Activated naive CD4-positive, alpha-beta T cell treated with anti-CD3 and anti-CD28 coated beads, Interleukin-2, amount 50 U/mL, for 24 hours (primary cell): ENCODE results near the gene KDM3B.
"Not testable (repeated sequence)": the region's sequence is repeated elsewhere in the genome, so short reads cannot be mapped to it uniquely, and the experiment has no call there.

Source experiments
- H3K27ac Mint-ChIP-seq: one replicate; pipeline ENCODE4 v1.8.0; 2021; ENCODE audit warnings: mild to moderate bottlenecking, mixed read lengths
- H3K27me3 Mint-ChIP-seq: one replicate; pipeline ENCODE4 v1.8.0; 2021; ENCODE audit warnings: mixed read lengths
- H3K36me3 Mint-ChIP-seq: one replicate; pipeline ENCODE4 v1.8.0; 2021; ENCODE audit warnings: mixed read lengths
- H3K4me1 Mint-ChIP-seq: one replicate; pipeline ENCODE4 v1.8.0; 2021; ENCODE audit warnings: mixed read lengths
- H3K4me3 Mint-ChIP-seq: one replicate; pipeline ENCODE4 v1.8.0; 2021; ENCODE audit warnings: mild to moderate bottlenecking, mixed read lengths
- H3K9me3 Mint-ChIP-seq: one replicate; pipeline ENCODE4 v1.8.0; 2021; ENCODE audit warnings: mixed read lengths

The KDM3B gene

GRCh38 chr5:138352071-138352721 is at the start of gene KDM3B:
KDM3B (plus strand) TSS chr5:138352685; CDS start chr5:138352796, 111 bp downstream.
- Mint-ChIP-seq H3K36me3 (peaks cover 6% of the 10 kb centered on the region), H3K9me3 (peaks cover 4% of the 10 kb centered on the region), H3K27ac (peak within 1 kb of the TSS; percentile 97), H3K27me3 (no peaks in the 10 kb centered on the region), H3K4me3 (peak within 1 kb of the TSS; percentile 98), H3K4me1 (peaks cover 53% of the 10 kb centered on the region)

- H3K27ac Mint-ChIP-seq = no peak overlapping the region
Observed at GRCh38 chr5:138303372-138303771, 49.1 kb upstream of the KDM3B start.

GRCh38 chr5:138305797-138306196 is 46.7 kb upstream of the KDM3B start:
- H3K4me1 Mint-ChIP-seq = no peaks in the 10 kb centered on the region
- no peaks in the 10 kb centered on the region for H3K9me3 Mint-ChIP-seq
- H3K36me3 Mint-ChIP-seq = no peaks in the 10 kb centered on the region
- no peak overlapping the region for H3K27ac Mint-ChIP-seq
- H3K27me3 Mint-ChIP-seq = no peaks in the 10 kb centered on the region
- no peak overlapping the region for H3K4me3 Mint-ChIP-seq

More at GRCh38 chr5:138303372-138303771, 49.1 kb upstream of the KDM3B start:
- Mint-ChIP-seq H3K9me3 (no peaks in the 10 kb centered on the region), H3K36me3 (peaks cover 2% of the 10 kb centered on the region), H3K27me3 (no peaks in the 10 kb centered on the region), H3K4me3 (no peak overlapping the region), H3K4me1 (no peaks in the 10 kb centered on the region)

- Mint-ChIP-seq H3K4me3 (no peak overlapping the region), H3K27ac (no peak overlapping the region), H3K4me1 (no peaks in the 10 kb centered on the region), H3K36me3 (no peaks in the 10 kb centered on the region), H3K27me3 (no peaks in the 10 kb centered on the region), H3K9me3 (no peaks in the 10 kb centered on the region)
Observed at GRCh38 chr5:138315751-138316278, 36.7 kb upstream of the KDM3B start.

- Mint-ChIP-seq H3K36me3 (no peaks in the 10 kb centered on the region), H3K27ac (no peak overlapping the region), H3K4me3 (no peak overlapping the region), H3K4me1 (no peaks in the 10 kb centered on the region), H3K9me3 (no peaks in the 10 kb centered on the region), H3K27me3 (no peaks in the 10 kb centered on the region)
Observed at GRCh38 chr5:138316355-138316754, 36.1 kb upstream of the KDM3B start.

- not testable (repeated sequence) for H3K4me3 Mint-ChIP-seq, H3K27me3 Mint-ChIP-seq
Observed at GRCh38 chr5:138318211-138318610, 34.3 kb upstream of the KDM3B start.

GRCh38 chr5:138330813-138331448 is 21.6 kb upstream of the KDM3B start:
- no peaks in the 10 kb centered on the region for H3K9me3 Mint-ChIP-seq
- peak overlapping the region; percentile 23 for H3K27ac Mint-ChIP-seq
- H3K36me3 Mint-ChIP-seq = no peaks in the 10 kb centered on the region
- H3K27me3 Mint-ChIP-seq = no peaks in the 10 kb centered on the region
- peaks cover 13% of the 10 kb centered on the region for H3K4me1 Mint-ChIP-seq
- peak overlapping the region; percentile 94 for H3K4me3 Mint-ChIP-seq

More at GRCh38 chr5:138318211-138318610, 34.3 kb upstream of the KDM3B start:
- H3K36me3 Mint-ChIP-seq, H3K9me3 Mint-ChIP-seq, H3K4me1 Mint-ChIP-seq, H3K27ac Mint-ChIP-seq: not testable (repeated sequence)

GRCh38 chr5:138331449-138332368 is 20.8 kb upstream of the KDM3B start, which contains the start of gene CDC25C:
CDC25C (minus strand) TSS chr5:138331804; CDS start chr5:138331180, 624 bp downstream.
- Mint-ChIP-seq H3K4me1 (peaks cover 13% of the 10 kb centered on the region), H3K4me3 (peak within 1 kb of the TSS; percentile 94), H3K36me3 (no peaks in the 10 kb centered on the region), H3K27me3 (no peaks in the 10 kb centered on the region), H3K9me3 (no peaks in the 10 kb centered on the region), H3K27ac (peak within 1 kb of the TSS; percentile 23)

GRCh38 chr5:138334867-138335447 is 17.5 kb upstream of the KDM3B start:
- H3K4me3 Mint-ChIP-seq = no peak overlapping the region
- H3K27ac Mint-ChIP-seq = no peak overlapping the region
- no peaks in the 10 kb centered on the region for H3K36me3 Mint-ChIP-seq
- H3K4me1 Mint-ChIP-seq = peaks cover 31% of the 10 kb centered on the region
- no peaks in the 10 kb centered on the region for H3K27me3 Mint-ChIP-seq
- no peaks in the 10 kb centered on the region for H3K9me3 Mint-ChIP-seq

- no peaks in the 10 kb centered on the region for H3K27me3 Mint-ChIP-seq
- H3K27ac Mint-ChIP-seq = peak overlapping the region; percentile 96
- peaks cover 6% of the 10 kb centered on the region for H3K36me3 Mint-ChIP-seq
- H3K4me3 Mint-ChIP-seq = peak overlapping the region; percentile 86
- no peaks in the 10 kb centered on the region for H3K9me3 Mint-ChIP-seq
- H3K4me1 Mint-ChIP-seq = peaks cover 40% of the 10 kb centered on the region
Observed at GRCh38 chr5:138336952-138337684, 15.4 kb upstream of the KDM3B start.

GRCh38 chr5:138337685-138338410 is 14.6 kb upstream of the KDM3B start, which contains the start of gene FAM53C:
FAM53C (plus strand) TSS chr5:138338266; CDS start chr5:138341336, 3,070 bp downstream.
- Mint-ChIP-seq H3K9me3 (no peaks in the 10 kb centered on the region), H3K4me1 (peaks cover 38% of the 10 kb centered on the region), H3K27ac (peak within 1 kb of the TSS; percentile 97), H3K36me3 (peaks cover 6% of the 10 kb centered on the region), H3K27me3 (no peaks in the 10 kb centered on the region), H3K4me3 (peak within 1 kb of the TSS; percentile 86)

- Mint-ChIP-seq H3K36me3 (peaks cover 6% of the 10 kb centered on the region), H3K4me1 (peaks cover 38% of the 10 kb centered on the region), H3K9me3 (no peaks in the 10 kb centered on the region), H3K27ac (peak overlapping the region; percentile 97), H3K27me3 (no peaks in the 10 kb centered on the region), H3K4me3 (peak overlapping the region; percentile 86)
Observed at GRCh38 chr5:138338411-138339090, 13.9 kb upstream of the KDM3B start.

- Mint-ChIP-seq H3K27ac (peak overlapping the region; percentile 97), H3K9me3 (no peaks in the 10 kb centered on the region), H3K27me3 (no peaks in the 10 kb centered on the region), H3K4me1 (peaks cover 38% of the 10 kb centered on the region), H3K4me3 (peak overlapping the region; percentile 86), H3K36me3 (peaks cover 6% of the 10 kb centered on the region)
Observed at GRCh38 chr5:138339091-138339456, 13.4 kb upstream of the KDM3B start.
